NT2/D1 (cell line): ENCODE results near the gene VSNL1.

Source experiments
- DNase-seq: peaks from one replicate; pipeline ENCODE4 v3.0.0-alpha.2; 2011; ENCODE audit warnings: low read depth, low spot score
- H3K27me3 ChIP-seq: 2 replicates; pipeline ENCODE4 v1.6.0; 2011; ENCODE audit warnings: mild to moderate bottlenecking; ENCODE audit not compliant: insufficient read length, insufficient read depth
- H3K36me3 ChIP-seq: 2 replicates; pipeline ENCODE4 v1.6.1; 2011; ENCODE audit warnings: mild to moderate bottlenecking, low read length, mixed read lengths; ENCODE audit not compliant: insufficient read depth, insufficient read length
- H3K4me1 ChIP-seq: 2 replicates; pipeline ENCODE4 v1.5.1; 2011; ENCODE audit not compliant: insufficient read depth, insufficient read length
- H3K4me3 ChIP-seq: 2 replicates; pipeline ENCODE4 v1.5.1; 2011; ENCODE audit warnings: low read depth; ENCODE audit not compliant: insufficient read length
- H3K9ac ChIP-seq: 2 replicates; pipeline ENCODE4 v1.6.0; 2011; ENCODE audit warnings: low read depth; ENCODE audit not compliant: insufficient read length
- H3K9me3 ChIP-seq: 2 replicates; pipeline ENCODE4 v1.5.1; 2011; ENCODE audit warnings: mild to moderate bottlenecking, low read length; ENCODE audit not compliant: insufficient read depth
- SUZ12 ChIP-seq: IDR thresholded peaks from 2 replicates; pipeline ENCODE4 v1.6.1; 2011; ENCODE audit not compliant: insufficient read length, insufficient read depth; ENCODE audit errors: extremely low read depth
- YY1 ChIP-seq: IDR thresholded peaks from 2 replicates; pipeline ENCODE4 v1.6.1; 2011; ENCODE audit not compliant: insufficient read length, insufficient read depth
- ZNF274 ChIP-seq: IDR thresholded peaks from 2 replicates; pipeline ENCODE4 v1.6.1; 2011; ENCODE audit warnings: mild to moderate bottlenecking, low read depth, low read length

The VSNL1 gene

DNA sequence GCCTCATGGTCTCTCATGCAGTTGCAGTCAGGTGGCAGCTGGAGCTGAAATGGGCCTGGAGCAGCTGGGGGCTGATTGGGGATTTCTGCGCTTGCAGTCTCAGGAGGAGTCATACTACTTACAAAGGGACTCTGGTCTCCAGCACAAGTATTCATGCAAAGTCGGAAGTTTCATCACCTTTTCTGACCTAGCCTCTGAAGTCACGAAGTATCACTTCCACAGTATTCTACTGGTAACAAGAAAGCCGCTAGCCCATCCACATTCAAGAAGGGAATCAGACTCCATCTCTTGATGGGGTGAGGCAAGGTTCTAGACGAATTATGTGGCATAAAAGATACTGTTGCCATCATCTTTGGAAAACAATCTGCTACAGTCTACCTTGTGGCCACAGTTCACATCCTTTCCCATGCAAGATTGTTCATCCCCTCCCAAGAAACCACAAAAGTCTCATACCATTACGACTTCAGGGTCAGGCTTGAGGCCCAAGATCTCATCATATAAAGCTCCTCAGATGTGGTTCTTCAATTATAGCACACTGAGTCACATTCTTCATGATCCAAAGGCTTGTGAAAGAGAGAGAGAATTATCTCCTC, 117.9 kb downstream of the VSNL1 start:
- DNase-seq = no peak
- H3K27me3 ChIP-seq = no peaks in the 10 kb centered on the region
- no peak overlapping the region for H3K9ac ChIP-seq
- H3K4me3 ChIP-seq = no peak overlapping the region
- H3K36me3 ChIP-seq = peaks cover 11% of the 10 kb centered on the region
- H3K9me3 ChIP-seq = no peaks in the 10 kb centered on the region
- no peaks in the 10 kb centered on the region for H3K4me1 ChIP-seq
- TF ChIP-seq SUZ12 (no peak), YY1 (no peak), ZNF274 (no peak)

- Histone ChIP-seq H3K4me1 (no peaks in the 10 kb centered on the region), H3K9me3 (no peaks in the 10 kb centered on the region), H3K9ac (no peak overlapping the region), H3K36me3 (peaks cover 20% of the 10 kb centered on the region), H3K4me3 (no peak overlapping the region), H3K27me3 (no peaks in the 10 kb centered on the region)
- no peak for TF ChIP-seq SUZ12
- TF ChIP-seq ZNF274 = no peak
- no peak for TF ChIP-seq YY1
- DNase-seq = no peak
These were observed 119.7 kb downstream of the VSNL1 start for GRCh38 chr2:17660219-17660618.

- DNase-seq = no peak
- Histone ChIP-seq H3K27me3 (no peaks in the 10 kb centered on the region), H3K9me3 (no peaks in the 10 kb centered on the region), H3K4me3 (no peak overlapping the region), H3K4me1 (no peaks in the 10 kb centered on the region), H3K36me3 (peaks cover 32% of the 10 kb centered on the region), H3K9ac (no peak overlapping the region)
- TF ChIP-seq YY1 (no peak), SUZ12 (no peak), ZNF274 (no peak)
These were observed 121.0 kb downstream of the VSNL1 start for GRCh38 chr2:17661460-17661859.

GRCh38 chr2:17662723-17663122, 122.2 kb downstream of the VSNL1 start:
- Histone ChIP-seq H3K4me1 (no peaks in the 10 kb centered on the region), H3K36me3 (peaks cover 38% of the 10 kb centered on the region)

DNA sequence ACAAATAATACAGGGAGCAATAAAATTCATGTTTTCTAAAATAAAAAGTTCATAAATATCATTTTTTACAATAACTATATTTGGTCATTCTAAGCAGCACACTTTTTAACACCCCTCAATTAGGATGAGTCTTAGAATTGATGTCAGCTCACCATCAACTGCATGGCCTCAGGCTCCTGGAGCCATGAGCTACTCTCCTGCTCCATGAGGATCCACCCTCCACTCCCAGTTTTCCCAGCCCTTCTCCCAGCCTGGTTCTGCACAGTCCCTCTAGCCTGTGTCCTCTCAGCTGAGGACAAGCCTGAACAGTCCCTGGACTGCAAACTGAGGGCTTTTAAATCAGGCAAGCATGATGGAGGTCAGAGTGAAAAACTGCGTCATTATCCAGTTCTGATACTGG, 124.0 kb downstream of the VSNL1 start:
- H3K4me3 ChIP-seq = no peak overlapping the region
- H3K36me3 ChIP-seq = peaks cover 45% of the 10 kb centered on the region
- no peaks in the 10 kb centered on the region for H3K9me3 ChIP-seq
- TF ChIP-seq YY1 (no peak), SUZ12 (no peak), ZNF274 (no peak)
- H3K4me1 ChIP-seq = no peaks in the 10 kb centered on the region
- H3K9ac ChIP-seq = no peak overlapping the region
- H3K27me3 ChIP-seq = no peaks in the 10 kb centered on the region
- no peak for DNase-seq

More at GRCh38 chr2:17662723-17663122, 122.2 kb downstream of the VSNL1 start:
- H3K27me3 ChIP-seq = no peaks in the 10 kb centered on the region
- no peak overlapping the region for H3K4me3 ChIP-seq
- H3K9ac ChIP-seq = no peak overlapping the region
- H3K9me3 ChIP-seq = no peaks in the 10 kb centered on the region
- DNase-seq = no peak
- TF ChIP-seq SUZ12 (no peak), YY1 (no peak), ZNF274 (no peak)

DNA sequence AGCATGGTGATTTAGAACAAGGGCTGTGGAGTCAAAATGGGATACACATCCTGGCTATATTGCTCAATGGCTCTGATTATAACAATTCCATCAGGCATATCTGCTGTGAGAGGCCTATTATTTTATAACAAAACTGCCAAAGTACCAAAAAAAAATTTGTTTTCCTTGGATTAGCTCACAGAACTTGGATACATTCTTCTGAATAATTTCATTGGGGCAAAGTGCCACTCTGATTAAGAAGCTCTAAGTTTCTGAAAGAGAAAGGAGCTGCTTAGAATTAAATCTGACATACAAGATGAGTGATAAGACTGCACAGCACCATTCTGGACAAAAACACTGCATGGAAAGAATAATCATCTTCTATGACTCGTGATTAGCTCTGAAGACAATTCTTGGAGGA, 127.4 kb downstream of the VSNL1 start:
- DNase-seq = no peak
- no peaks in the 10 kb centered on the region for H3K4me1 ChIP-seq
- peaks cover 47% of the 10 kb centered on the region for H3K36me3 ChIP-seq
- no peak overlapping the region for H3K9ac ChIP-seq
- H3K9me3 ChIP-seq = no peaks in the 10 kb centered on the region
- TF ChIP-seq SUZ12 (no peak), ZNF274 (no peak), YY1 (no peak)
- H3K4me3 ChIP-seq = no peak overlapping the region
- H3K27me3 ChIP-seq = no peaks in the 10 kb centered on the region

GRCh38 chr2:17672583-17673317, 132.3 kb downstream of the VSNL1 start:
- Histone ChIP-seq H3K9ac (no peak overlapping the region), H3K27me3 (no peaks in the 10 kb centered on the region), H3K4me3 (no peak overlapping the region), H3K9me3 (no peaks in the 10 kb centered on the region), H3K36me3 (peaks cover 37% of the 10 kb centered on the region), H3K4me1 (no peaks in the 10 kb centered on the region)
- TF ChIP-seq SUZ12 (no peak), ZNF274 (no peak), YY1 (no peak)
- DNase-seq = no peak
